Naive B cell (primary cell): ENCODE measurements around the gene METTL21A. TPM values are rescaled to one million over a fixed set of nuclear protein-coding genes. Genes with fewer than 3 reads are reported as not detected.
"Not testable (repeated sequence)": the region's sequence is repeated elsewhere in the genome, so short reads cannot be mapped to it uniquely, and the experiment has no call there.

Experiments
- ATAC-seq, 2 donors: fragments of 150-1000 bp; cut with Tn5 transposase; 2 replicates each; pipeline ENCODE4 v1.10.0; 2021; ENCODE audit warnings: low read depth in 2 of 2, mild to moderate bottlenecking in 2 of 2, moderate library complexity in 2 of 2
- DNase-seq: peaks from one replicate; pipeline ENCODE4 v3.0.0; 2022
- H3K27ac Mint-ChIP-seq, 6 donors: one replicate each; pipeline ENCODE4 v1.8.0; 2020 to 2022; ENCODE audit warnings: mild to moderate bottlenecking in 6 of 6, mixed read lengths in 6 of 6, moderate library complexity in 5 of 6, inconsistent platforms in 2 of 6
- H3K27me3 Mint-ChIP-seq, 3 donors: one replicate each; pipeline ENCODE4 v1.8.0; 2021 to 2022; ENCODE audit warnings: mixed read lengths in 3 of 3, mild to moderate bottlenecking in 1 of 3
- H3K36me3 Mint-ChIP-seq, 2 donors: one replicate each; pipeline ENCODE4 v1.8.0; 2020 to 2022; ENCODE audit warnings: mixed read lengths in 2 of 2, inconsistent platforms in 1 of 2, mild to moderate bottlenecking in 1 of 2
- H3K4me1 Mint-ChIP-seq, 3 donors: one replicate each; pipeline ENCODE4 v1.8.0; 2020 to 2022; ENCODE audit warnings: mixed read lengths in 3 of 3, inconsistent platforms in 1 of 3, mild to moderate bottlenecking in 1 of 3, moderate library complexity in 1 of 3
- H3K4me3 Mint-ChIP-seq, 8 donors: one replicate each; pipeline ENCODE4 v1.8.0; 2020 to 2022; ENCODE audit warnings: mild to moderate bottlenecking in 8 of 8, mixed read lengths in 8 of 8, moderate library complexity in 8 of 8, inconsistent platforms in 2 of 8
- H3K9me3 Mint-ChIP-seq, 7 donors: one replicate each; pipeline ENCODE4 v1.8.0; 2020 to 2022; ENCODE audit warnings: mixed read lengths in 7 of 7, mild to moderate bottlenecking in 5 of 7, inconsistent platforms in 2 of 7, moderate library complexity in 1 of 7
- polyA plus RNA-seq, 6 donors: library from polyadenylated mRNA; unstranded; fragments of 300-500 nt; fragmentation: Illumina TruSeq; gene quantifications; one replicate each; pipeline ENCODE4 v1.2.3, GENCODE V29; 2021; ENCODE audit warnings: low read depth in 6 of 6

The METTL21A gene
- polyA plus RNA-seq = 10 to 100 TPM; 61.5 to 97.9 (median 85.7) TPM

GRCh38 chr2:207625014-207625907 is at the start of gene METTL21A:
Gene METTL21A (minus strand): TSS chr2:207625394. CDS start chr2:207624375, 1,019 bp downstream.
- Mint-ChIP-seq H3K27me3 (no peaks in the 10 kb centered on the region), H3K36me3 (no peaks in the 10 kb centered on the region), H3K27ac (peak within 1 kb of the TSS; percentile 76 to 99 (median 99)), H3K4me3 (peak within 1 kb of the TSS; percentile 91 to 97 (median 95)), H3K9me3 (no peaks in the 10 kb centered on the region), H3K4me1 (peaks cover 33 to 58% (median 48%) of the 10 kb centered on the region in 3 donors)
- peak; percentile 67 to 74 for ATAC-seq
- peak; percentile 98 for DNase-seq

GRCh38 chr2:207674826-207675225 is 49.6 kb upstream of the METTL21A start:
- H3K27me3 Mint-ChIP-seq = peaks cover 0 to 6% (median 0%) of the 10 kb centered on the region in 3 donors
- DNase-seq (no peak), ATAC-seq (no peak)
- peaks cover 0 to 27% (median 7%) of the 10 kb centered on the region in 3 donors for H3K4me1 Mint-ChIP-seq
- H3K4me3 Mint-ChIP-seq = no peak overlapping the region
- H3K9me3 Mint-ChIP-seq = no peaks in the 10 kb centered on the region
- H3K27ac Mint-ChIP-seq = peak overlapping the region in 4 of 6 donors; percentile 42 to 85 (median 70)
- H3K36me3 Mint-ChIP-seq = peaks cover 0 to 5% of the 10 kb centered on the region in 2 donors

GRCh38 chr2:207674266-207674774 is 49.1 kb upstream of the METTL21A start:
- no peak for ATAC-seq
- Mint-ChIP-seq H3K36me3 (peaks cover 0 to 7% of the 10 kb centered on the region in 2 donors), H3K9me3 (no peaks in the 10 kb centered on the region), H3K27ac (no peak overlapping the region), H3K27me3 (peaks cover 0 to under 1% (median 0%) of the 10 kb centered on the region in 3 donors), H3K4me1 (peaks cover 0 to 29% (median 7%) of the 10 kb centered on the region in 3 donors), H3K4me3 (no peak overlapping the region)
- DNase-seq = no peak

- no peak overlapping the region for H3K4me3 Mint-ChIP-seq
- peaks cover 0 to 2% (median 0%) of the 10 kb centered on the region in 7 donors for H3K9me3 Mint-ChIP-seq
- ATAC-seq (no peak), DNase-seq (no peak)
- peaks cover 4 to 37% (median 13%) of the 10 kb centered on the region in 3 donors for H3K4me1 Mint-ChIP-seq
- H3K36me3 Mint-ChIP-seq = peaks cover 0 to 12% of the 10 kb centered on the region in 2 donors
- peak overlapping the region in 2 of 6 donors; percentile 4 to 32 for H3K27ac Mint-ChIP-seq
- no peaks in the 10 kb centered on the region for H3K27me3 Mint-ChIP-seq
Measured at GRCh38 chr2:207673431-207673830, 48.2 kb upstream of the METTL21A start.

GRCh38 chr2:207670887-207671286 is 45.7 kb upstream of the METTL21A start:
- peak overlapping the region in 2 of 6 donors; percentile 47 to 56 for H3K27ac Mint-ChIP-seq

GRCh38 chr2:207663870-207664545 is 38.8 kb upstream of the METTL21A start:
- peak overlapping the region; percentile 61 to 100 (median 98) for H3K27ac Mint-ChIP-seq
- H3K4me1 Mint-ChIP-seq = peaks cover 30 to 80% (median 61%) of the 10 kb centered on the region in 3 donors
- no peak for DNase-seq

More at GRCh38 chr2:207670887-207671286, 45.7 kb upstream of the METTL21A start:
- H3K36me3 Mint-ChIP-seq = peaks cover 0 to 16% of the 10 kb centered on the region in 2 donors
- ATAC-seq (no peak), DNase-seq (no peak)
- peaks cover 0 to 2% (median 0%) of the 10 kb centered on the region in 7 donors for H3K9me3 Mint-ChIP-seq
- H3K4me3 Mint-ChIP-seq = no peak overlapping the region
- H3K27me3 Mint-ChIP-seq = no peaks in the 10 kb centered on the region
- peaks cover 16 to 41% (median 18%) of the 10 kb centered on the region in 3 donors for H3K4me1 Mint-ChIP-seq

GRCh38 chr2:207662203-207662602 is 37.0 kb upstream of the METTL21A start:
- Mint-ChIP-seq H3K36me3 (peaks cover 0 to 7% of the 10 kb centered on the region in 2 donors), H3K4me3 (peak overlapping the region; percentile 50 to 93 (median 84)), H3K4me1 (peaks cover 26 to 79% (median 56%) of the 10 kb centered on the region in 3 donors), H3K9me3 (no peaks in the 10 kb centered on the region), H3K27ac (peak overlapping the region; percentile 96 to 100 (median 100)), H3K27me3 (no peaks in the 10 kb centered on the region)
- DNase-seq (peak; percentile 88), ATAC-seq (peak; percentile 97 to 99)

More at GRCh38 chr2:207663870-207664545, 38.8 kb upstream of the METTL21A start:
- Mint-ChIP-seq H3K9me3 (peaks cover 0 to under 1% (median 0%) of the 10 kb centered on the region in 7 donors), H3K27me3 (no peaks in the 10 kb centered on the region), H3K4me3 (peak overlapping the region in 7 of 8 donors; percentile 58 to 84 (median 69)), H3K36me3 (peaks cover 0 to 11% of the 10 kb centered on the region in 2 donors)
- no peak for ATAC-seq

GRCh38 chr2:207660994-207661393 is 35.8 kb upstream of the METTL21A start:
- Mint-ChIP-seq H3K27me3 (no peaks in the 10 kb centered on the region), H3K4me1 (peaks cover 17 to 68% (median 46%) of the 10 kb centered on the region in 3 donors), H3K36me3 (peaks cover 0 to 7% of the 10 kb centered on the region in 2 donors), H3K27ac (peak overlapping the region; percentile 96 to 100 (median 100)), H3K9me3 (no peaks in the 10 kb centered on the region), H3K4me3 (peak overlapping the region in 3 of 8 donors; percentile 32 to 59 (median 45))
- DNase-seq (no peak), ATAC-seq (no peak)

- ATAC-seq = no peak
- H3K36me3 Mint-ChIP-seq = peaks cover 0 to 3% of the 10 kb centered on the region in 2 donors
- peaks cover 8 to 46% (median 23%) of the 10 kb centered on the region in 3 donors for H3K4me1 Mint-ChIP-seq
- H3K27ac Mint-ChIP-seq = peak overlapping the region in 3 of 6 donors; percentile 29 to 76 (median 47)
- H3K4me3 Mint-ChIP-seq = no peak overlapping the region
- H3K9me3 Mint-ChIP-seq = no peaks in the 10 kb centered on the region
- H3K27me3 Mint-ChIP-seq = no peaks in the 10 kb centered on the region
- DNase-seq = no peak
Measured at GRCh38 chr2:207658156-207658555, 33.0 kb upstream of the METTL21A start.

- H3K36me3 Mint-ChIP-seq = peaks cover 0 to 3% of the 10 kb centered on the region in 2 donors
- H3K27ac Mint-ChIP-seq = peak overlapping the region in 3 of 6 donors; percentile 27 to 77 (median 49)
- H3K4me3 Mint-ChIP-seq = no peak overlapping the region
- no peaks in the 10 kb centered on the region for H3K27me3 Mint-ChIP-seq
- no peaks in the 10 kb centered on the region for H3K9me3 Mint-ChIP-seq
- peaks cover 4 to 18% (median 7%) of the 10 kb centered on the region in 3 donors for H3K4me1 Mint-ChIP-seq
- ATAC-seq = no peak
- no peak for DNase-seq
Measured at GRCh38 chr2:207655000-207655399, 29.8 kb upstream of the METTL21A start.

- not testable (repeated sequence) for H3K9me3 Mint-ChIP-seq, DNase-seq, H3K4me3 Mint-ChIP-seq, H3K4me1 Mint-ChIP-seq, H3K36me3 Mint-ChIP-seq, ATAC-seq, H3K27me3 Mint-ChIP-seq
- H3K27ac Mint-ChIP-seq = peak overlapping the region in 1 of 6 donors; percentile 24
Measured at GRCh38 chr2:207646582-207646981, 21.4 kb upstream of the METTL21A start.

- Mint-ChIP-seq H3K4me3 (no peak overlapping the region), H3K36me3 (peaks cover 0 to 12% of the 10 kb centered on the region in 2 donors), H3K27ac (peak overlapping the region in 1 of 6 donors; percentile 12), H3K4me1 (no peaks in the 10 kb centered on the region), H3K9me3 (peaks cover 0 to 18% (median 13%) of the 10 kb centered on the region in 7 donors), H3K27me3 (no peaks in the 10 kb centered on the region)
- no peak for ATAC-seq
- no peak for DNase-seq
Measured at GRCh38 chr2:207643892-207644291, 18.7 kb upstream of the METTL21A start.

GRCh38 chr2:207640661-207641060 is 15.5 kb upstream of the METTL21A start:
- ATAC-seq = no peak
- Mint-ChIP-seq H3K36me3 (peaks cover 0 to 12% of the 10 kb centered on the region in 2 donors), H3K27me3 (no peaks in the 10 kb centered on the region), H3K4me3 (no peak overlapping the region), H3K9me3 (peaks cover 0 to 18% (median 13%) of the 10 kb centered on the region in 7 donors), H3K27ac (peak overlapping the region in 1 of 6 donors; percentile 56), H3K4me1 (peaks cover 5 to 11% (median 5%) of the 10 kb centered on the region in 3 donors)
- no peak for DNase-seq
